Measurements from ENCODE around the gene TCAP. TPM values are rescaled to one million over a fixed set of nuclear protein-coding genes. Genes with fewer than 3 reads are reported as not detected.
A peak's percentile ranks its signal among the peaks of the same experiment; 100 is the strongest.

The TCAP gene
- total RNA-seq, 1 donor from 2014 or later = 0.19 TPM

GRCh38 chr17:39636927-39637736, 28.0 kb upstream of the TCAP start, which contains the start of gene STARD3:
TSS of gene STARD3 (plus strand) at chr17:39637144. CDS start at chr17:39653532, 16,388 bp downstream.
- Histone ChIP-seq H3K4me2 (peak within 1 kb of the TSS; percentile 88), H3K27ac (no peak within 1 kb of the TSS), H3K4me3 (peak within 1 kb of the TSS; percentile 67), H3K4me1 (peaks cover 36% of the 10 kb centered on the region), H3F3A (ENCODE audit: low read depth) (peaks cover 21% of the 10 kb centered on the region), H3K27me3 (no peaks in the 10 kb centered on the region), H3K9me3 (ENCODE audit: low read depth) (no peaks in the 10 kb centered on the region), H3K9ac (peak within 1 kb of the TSS; percentile 31), H2AFZ (replicated peaks) (peak within 1 kb of the TSS; percentile 77), H3K79me2 (ENCODE audit: low read depth) (peaks cover 45% of the 10 kb centered on the region), H4K20me1 (ENCODE audit: low read depth) (peaks cover 44% of the 10 kb centered on the region), H3K36me3 (no peaks in the 10 kb centered on the region)
- Mint-ChIP-seq H3K4me3 (peak within 1 kb of the TSS; percentile 90), H3K9me3 (no peaks in the 10 kb centered on the region), H3K27me3 (ENCODE audit: insufficient read depth, low read depth) (peaks cover 3% of the 10 kb centered on the region), H3K4me1 (peaks cover 49% of the 10 kb centered on the region), H3K27ac (peak within 1 kb of the TSS; percentile 46), H3K36me3 (no peaks in the 10 kb centered on the region)
- TF ChIP-seq EZH2phosphoT487 (IDR thresholded peaks at IDR 0.05) (no peak), EZH2 (IDR thresholded peaks at IDR 0.05) (no peak), CTCF (IDR thresholded peaks at IDR 0.05) (peak; percentile 19)
- DNase-seq (ENCODE audit: low spot score) = peak; percentile 96

GRCh38 chr17:39638317-39638716, 26.8 kb upstream of the TCAP start:
- Histone ChIP-seq H3K27ac (no peak overlapping the region), H3K4me1 (peaks cover 36% of the 10 kb centered on the region), H3K27me3 (no peaks in the 10 kb centered on the region), H4K20me1 (ENCODE audit: low read depth) (peaks cover 56% of the 10 kb centered on the region), H3K79me2 (ENCODE audit: low read depth) (peaks cover 51% of the 10 kb centered on the region), H3K36me3 (no peaks in the 10 kb centered on the region), H3K4me2 (peak overlapping the region; percentile 88), H3K4me3 (peak overlapping the region; percentile 67), H3K9me3 (ENCODE audit: low read depth) (no peaks in the 10 kb centered on the region), H2AFZ (replicated peaks) (no peak overlapping the region), H3F3A (ENCODE audit: low read depth) (peaks cover 21% of the 10 kb centered on the region), H3K9ac (no peak overlapping the region)
- H3K4me1 Mint-ChIP-seq = peaks cover 52% of the 10 kb centered on the region
- peaks cover 2% of the 10 kb centered on the region for H3K36me3 Mint-ChIP-seq
- TF ChIP-seq CTCF (IDR thresholded peaks at IDR 0.05) (no peak), EZH2phosphoT487 (IDR thresholded peaks at IDR 0.05) (no peak), EZH2 (IDR thresholded peaks at IDR 0.05) (no peak)
- H3K27ac Mint-ChIP-seq = no peak overlapping the region
- no peaks in the 10 kb centered on the region for H3K9me3 Mint-ChIP-seq
- H3K4me3 Mint-ChIP-seq = peak overlapping the region; percentile 90
- no peak for DNase-seq (ENCODE audit: low spot score)
- H3K27me3 Mint-ChIP-seq (ENCODE audit: insufficient read depth, low read depth) = peaks cover 3% of the 10 kb centered on the region

- Mint-ChIP-seq H3K9me3 (no peaks in the 10 kb centered on the region), H3K27me3 (ENCODE audit: insufficient read depth, low read depth) (peaks cover 7% of the 10 kb centered on the region), H3K4me1 (peaks cover 54% of the 10 kb centered on the region), H3K27ac (no peak overlapping the region), H3K36me3 (peaks cover 2% of the 10 kb centered on the region), H3K4me3 (peak overlapping the region; percentile 71)
- Histone ChIP-seq H3K4me3 (no peak overlapping the region), H4K20me1 (ENCODE audit: low read depth) (peaks cover 62% of the 10 kb centered on the region), H3K27ac (no peak overlapping the region), H3K79me2 (ENCODE audit: low read depth) (peaks cover 58% of the 10 kb centered on the region), H3K27me3 (no peaks in the 10 kb centered on the region), H3K9ac (no peak overlapping the region), H2AFZ (replicated peaks) (no peak overlapping the region), H3F3A (ENCODE audit: low read depth) (peaks cover 21% of the 10 kb centered on the region), H3K4me1 (peaks cover 36% of the 10 kb centered on the region), H3K36me3 (no peaks in the 10 kb centered on the region), H3K9me3 (ENCODE audit: low read depth) (no peaks in the 10 kb centered on the region), H3K4me2 (no peak overlapping the region)
- TF ChIP-seq EZH2phosphoT487 (IDR thresholded peaks at IDR 0.05) (no peak), EZH2 (IDR thresholded peaks at IDR 0.05) (no peak), CTCF (IDR thresholded peaks at IDR 0.05) (no peak)
- DNase-seq (ENCODE audit: low spot score) = no peak
Observed at GRCh38 chr17:39639043-39639442, 26.1 kb upstream of the TCAP start.

All from neural progenitor cell (in vitro differentiated cells).